Endothelial cell (in vitro differentiated cells): ENCODE measurements around the gene PRKACG. TPM values are rescaled to one million over a fixed set of nuclear protein-coding genes. Genes with fewer than 3 reads are reported as not detected.

Source experiments
- DNase-seq: peaks from one replicate; pipeline ENCODE4 v3.0.0; 2021; ENCODE audit warnings: low spot score
- H3K27ac Mint-ChIP-seq: one replicate; pipeline ENCODE4 v1.8.0; 2021; ENCODE audit warnings: mixed read lengths, inconsistent platforms; ENCODE audit not compliant: unreplicated experiment
- H3K27me3 Mint-ChIP-seq: one replicate; pipeline ENCODE4 v1.8.0; 2021; ENCODE audit warnings: mild to moderate bottlenecking, moderate library complexity, mixed read lengths, inconsistent platforms; ENCODE audit not compliant: unreplicated experiment
- H3K36me3 Mint-ChIP-seq: one replicate; pipeline ENCODE4 v1.8.0; 2021; ENCODE audit warnings: mild to moderate bottlenecking, low read depth, mixed read lengths, inconsistent platforms; ENCODE audit not compliant: unreplicated experiment
- H3K4me1 Mint-ChIP-seq: one replicate; pipeline ENCODE4 v1.8.0; 2021; ENCODE audit warnings: mild to moderate bottlenecking, mixed read lengths, inconsistent platforms; ENCODE audit not compliant: unreplicated experiment
- H3K4me3 Mint-ChIP-seq: one replicate; pipeline ENCODE4 v1.8.0; 2021; ENCODE audit warnings: mild to moderate bottlenecking, mixed read lengths, inconsistent platforms; ENCODE audit not compliant: unreplicated experiment
- H3K9me3 Mint-ChIP-seq: one replicate; pipeline ENCODE4 v1.8.0; 2021; ENCODE audit warnings: mixed read lengths, inconsistent platforms; ENCODE audit not compliant: unreplicated experiment
- CTCF ChIP-seq: fragments of 200-600 bp; sonication (generic); IDR thresholded peaks from one replicate; pipeline ENCODE4 v1.5.0; 2021; ENCODE audit warnings: antibody characterized with exemption; ENCODE audit not compliant: unreplicated experiment
- total RNA-seq: library from RNA; stranded (reverse); fragmentation: NEBNext Ultra II Directional; extraction: Animal tissue kit (Norgen Biotek cat#: 25700); gene quantifications from one replicate; pipeline ENCODE4 v1.2.1, GENCODE V29; 2021; ENCODE audit not compliant: unreplicated experiment

The PRKACG gene
- total RNA-seq, 1 donor from 2014 or later: not detected

- Mint-ChIP-seq H3K27me3 (peaks cover 3% of the 10 kb centered on the region), H3K4me3 (no peak overlapping the region), H3K27ac (no peak overlapping the region), H3K4me1 (peaks cover 3% of the 10 kb centered on the region), H3K9me3 (no peaks in the 10 kb centered on the region), H3K36me3 (no peaks in the 10 kb centered on the region)
- TF ChIP-seq CTCF: no peak
- DNase-seq: no peak
These were observed 4.8 kb upstream of the PRKACG start for GRCh38 chr9:69018737-69019136.

- no peak overlapping the region for H3K4me3 Mint-ChIP-seq
- DNase-seq: no peak
- H3K4me1 Mint-ChIP-seq: peaks cover 8% of the 10 kb centered on the region
These were observed 2.5 kb upstream of the PRKACG start for GRCh38 chr9:69016191-69017096.

GRCh38 chr9:69013382-69013727, 558 bp downstream of the PRKACG start:
- Mint-ChIP-seq H3K27me3 (peaks cover 3% of the 10 kb centered on the region), H3K36me3 (no peaks in the 10 kb centered on the region), H3K4me1 (peaks cover 8% of the 10 kb centered on the region), H3K9me3 (no peaks in the 10 kb centered on the region), H3K4me3 (no peak overlapping the region), H3K27ac (no peak overlapping the region)
- DNase-seq: no peak
- no peak for TF ChIP-seq CTCF

More at GRCh38 chr9:69016191-69017096, 2.5 kb upstream of the PRKACG start:
- H3K36me3 Mint-ChIP-seq: no peaks in the 10 kb centered on the region
- TF ChIP-seq CTCF: no peak
- no peaks in the 10 kb centered on the region for H3K9me3 Mint-ChIP-seq
- peaks cover 3% of the 10 kb centered on the region for H3K27me3 Mint-ChIP-seq
- no peak overlapping the region for H3K27ac Mint-ChIP-seq

- no peak for TF ChIP-seq CTCF
- no peaks in the 10 kb centered on the region for H3K36me3 Mint-ChIP-seq
These were observed 1.1 kb downstream of the PRKACG start for GRCh38 chr9:69012696-69013381.

GRCh38 chr9:69009708-69010107, 4.2 kb downstream of the PRKACG start:
- DNase-seq: no peak
- H3K27me3 Mint-ChIP-seq: peaks cover 3% of the 10 kb centered on the region
- peaks cover 4% of the 10 kb centered on the region for H3K4me1 Mint-ChIP-seq
- no peaks in the 10 kb centered on the region for H3K9me3 Mint-ChIP-seq
- H3K27ac Mint-ChIP-seq: no peak overlapping the region
- no peak overlapping the region for H3K4me3 Mint-ChIP-seq
- no peak for TF ChIP-seq CTCF
- no peaks in the 10 kb centered on the region for H3K36me3 Mint-ChIP-seq

More at GRCh38 chr9:69012696-69013381, 1.1 kb downstream of the PRKACG start:
- Mint-ChIP-seq H3K27ac (no peak overlapping the region), H3K4me1 (peaks cover 8% of the 10 kb centered on the region), H3K4me3 (no peak overlapping the region), H3K27me3 (peaks cover 3% of the 10 kb centered on the region), H3K9me3 (no peaks in the 10 kb centered on the region)
- no peak for DNase-seq
